Smooth muscle cell (in vitro differentiated cells): ENCODE results near the gene DDX20. TPM values are rescaled to one million over a fixed set of nuclear protein-coding genes. Genes with fewer than 3 reads are reported as not detected.

Source experiments
- DNase-seq: peaks from one replicate; lab custom pipeline; 2025; ENCODE audit not compliant: unreplicated experiment; lab: John Stamatoyannopoulos, UW
- H2AFZ ChIP-seq: fragments of 200-600 bp; sonication (generic); 2 replicates; pipeline ENCODE4 v1.6.0; 2016; ENCODE audit warnings: antibody characterized with exemption, low read depth, mild to moderate bottlenecking
- H3F3A ChIP-seq: fragments of 200-600 bp; sonication (generic); 2 replicates; pipeline ENCODE4 v1.6.0; 2017; ENCODE audit warnings: antibody characterized with exemption, low read depth
- H3K27ac ChIP-seq: fragments of 200-600 bp; sonication (generic); 2 replicates; pipeline ENCODE4 v1.5.1; 2016; ENCODE audit warnings: low read depth, mild to moderate bottlenecking
- H3K27me3 ChIP-seq: fragments of 200-600 bp; sonication (generic); 2 replicates; pipeline ENCODE4 v1.6.1; 2016; ENCODE audit warnings: low read depth, mild to moderate bottlenecking
- H3K36me3 ChIP-seq: fragments of 200-600 bp; sonication (generic); 2 replicates; pipeline ENCODE4 v1.5.1; 2016; ENCODE audit warnings: low read depth
- H3K4me1 ChIP-seq: fragments of 200-600 bp; sonication (generic); 2 replicates; pipeline ENCODE4 v1.5.1; 2016; ENCODE audit warnings: low read depth
- H3K4me2 ChIP-seq: fragments of 200-600 bp; sonication (generic); 2 replicates; pipeline ENCODE4 v1.6.0; 2016; ENCODE audit warnings: mild to moderate bottlenecking
- H3K4me3 ChIP-seq: fragments of 200-600 bp; sonication (generic); 2 replicates; pipeline ENCODE4 v1.5.1; 2016; ENCODE audit warnings: mild to moderate bottlenecking
- H3K79me2 ChIP-seq: fragments of 200-600 bp; sonication (generic); 2 replicates; pipeline ENCODE4 v1.6.0; 2016; ENCODE audit warnings: low read depth, mild to moderate bottlenecking
- H3K9ac ChIP-seq: fragments of 200-600 bp; sonication (generic); 2 replicates; pipeline ENCODE4 v1.6.0; 2016; ENCODE audit warnings: low read depth
- H3K9me3 ChIP-seq: fragments of 200-600 bp; sonication (generic); replicated peaks from 2 replicates; pipeline ENCODE4 v1.5.1; 2016; ENCODE audit warnings: low read depth
- H4K20me1 ChIP-seq: fragments of 200-600 bp; sonication (generic); 2 replicates; pipeline ENCODE4 v1.6.0; 2016; ENCODE audit warnings: low read depth
- WGBS: methylation state at CpG from one replicate; pipeline ENCODE4 v1.1.7; 2016; ENCODE audit warnings: low lambda C conversion rate; 5-methylcytosine and 5-hydroxymethylcytosine counted together
- polyA plus RNA-seq: library from polyadenylated mRNA; unstranded; fragments of >200 nt; fragmentation: Nextera tagmentation; extraction: Ambion mirVana; gene quantifications from 2 replicates; pipeline ENCODE4 v1.2.1, GENCODE V29; 2016
- total RNA-seq: library from RNA; depleted of rRNA; stranded (reverse); fragments of >200 nt; gene quantifications from 2 replicates; pipeline ENCODE4 v1.2.3, GENCODE V29; 2014
- TF ChIP-seq, protein P1 (sequence below): fragments of 200-600 bp; sonication (generic); IDR thresholded peaks from 2 replicates; pipeline ENCODE4 v1.5.1; 2017; ENCODE audit warnings: borderline replicate concordance, mild to moderate bottlenecking, antibody characterized with exemption; ENCODE audit not compliant: insufficient read depth, poor library complexity, severe bottlenecking

The DDX20 gene
- total and polyA plus RNA-seq, 2 experiments from 2014 or later = 8.8 to 20.0 TPM

DNA sequence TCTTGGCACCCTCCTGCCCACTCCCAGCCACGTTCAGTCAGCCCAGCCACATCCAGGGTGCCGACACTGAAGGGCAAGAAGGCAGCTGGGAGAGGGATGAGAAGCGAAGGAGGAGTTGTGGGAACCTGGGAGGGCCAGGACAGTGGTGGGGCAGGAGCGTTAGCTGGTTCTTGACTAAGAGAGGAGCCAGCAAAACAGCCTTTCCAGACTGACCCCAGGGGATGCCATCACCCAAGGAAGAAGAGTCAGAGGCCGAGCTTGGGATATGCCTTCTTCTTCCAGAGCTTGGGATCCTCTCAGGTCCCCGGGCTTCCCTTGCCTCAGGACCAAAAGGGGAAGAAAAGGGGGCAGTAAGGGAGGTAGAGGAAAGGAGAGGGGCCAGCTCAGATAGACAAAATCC is 23.7 kb upstream of the DDX20 start:
- Histone ChIP-seq H4K20me1 (peaks cover 20% of the 10 kb centered on the region), H3K27ac (no peak overlapping the region), H3K9ac (no peak overlapping the region), H3K4me3 (no peak overlapping the region), H3K36me3 (no peaks in the 10 kb centered on the region), H3K4me2 (no peak overlapping the region), H3K4me1 (peaks cover 12% of the 10 kb centered on the region), H3K9me3 (no peaks in the 10 kb centered on the region), H3K27me3 (no peaks in the 10 kb centered on the region), H3F3A (no peaks in the 10 kb centered on the region), H2AFZ (no peak overlapping the region), H3K79me2 (no peaks in the 10 kb centered on the region)
- DNase-seq = no peak
- 81% methylated on average over 6 of the region's 6 CpGs for WGBS
- TF ChIP-seq, protein P1, sequence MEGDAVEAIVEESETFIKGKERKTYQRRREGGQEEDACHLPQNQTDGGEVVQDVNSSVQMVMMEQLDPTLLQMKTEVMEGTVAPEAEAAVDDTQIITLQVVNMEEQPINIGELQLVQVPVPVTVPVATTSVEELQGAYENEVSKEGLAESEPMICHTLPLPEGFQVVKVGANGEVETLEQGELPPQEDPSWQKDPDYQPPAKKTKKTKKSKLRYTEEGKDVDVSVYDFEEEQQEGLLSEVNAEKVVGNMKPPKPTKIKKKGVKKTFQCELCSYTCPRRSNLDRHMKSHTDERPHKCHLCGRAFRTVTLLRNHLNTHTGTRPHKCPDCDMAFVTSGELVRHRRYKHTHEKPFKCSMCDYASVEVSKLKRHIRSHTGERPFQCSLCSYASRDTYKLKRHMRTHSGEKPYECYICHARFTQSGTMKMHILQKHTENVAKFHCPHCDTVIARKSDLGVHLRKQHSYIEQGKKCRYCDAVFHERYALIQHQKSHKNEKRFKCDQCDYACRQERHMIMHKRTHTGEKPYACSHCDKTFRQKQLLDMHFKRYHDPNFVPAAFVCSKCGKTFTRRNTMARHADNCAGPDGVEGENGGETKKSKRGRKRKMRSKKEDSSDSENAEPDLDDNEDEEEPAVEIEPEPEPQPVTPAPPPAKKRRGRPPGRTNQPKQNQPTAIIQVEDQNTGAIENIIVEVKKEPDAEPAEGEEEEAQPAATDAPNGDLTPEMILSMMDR = no peak

DNA sequence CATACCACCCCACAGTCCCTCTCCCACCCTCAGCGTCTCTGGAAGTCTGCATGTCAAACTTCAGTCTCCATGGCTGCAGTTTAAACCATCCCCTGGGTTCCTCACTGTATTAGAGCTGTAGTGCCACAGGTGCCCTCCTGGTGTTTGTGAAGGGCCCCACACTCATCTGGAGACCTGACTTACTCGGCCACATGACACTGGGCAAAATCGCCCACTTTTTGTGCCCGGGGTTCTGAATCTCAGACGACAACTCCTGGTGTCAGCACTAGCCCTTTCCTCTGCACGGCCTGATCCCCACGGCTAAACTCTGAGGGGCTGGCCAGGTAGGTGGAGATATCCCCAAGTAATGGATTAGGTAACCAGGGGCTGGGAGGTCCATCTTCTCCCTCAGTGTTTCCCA is 23.0 kb upstream of the DDX20 start:
- peaks cover 17% of the 10 kb centered on the region for H3K4me1 ChIP-seq
- WGBS = 92% methylated on average over 7 of the region's 7 CpGs

DNA sequence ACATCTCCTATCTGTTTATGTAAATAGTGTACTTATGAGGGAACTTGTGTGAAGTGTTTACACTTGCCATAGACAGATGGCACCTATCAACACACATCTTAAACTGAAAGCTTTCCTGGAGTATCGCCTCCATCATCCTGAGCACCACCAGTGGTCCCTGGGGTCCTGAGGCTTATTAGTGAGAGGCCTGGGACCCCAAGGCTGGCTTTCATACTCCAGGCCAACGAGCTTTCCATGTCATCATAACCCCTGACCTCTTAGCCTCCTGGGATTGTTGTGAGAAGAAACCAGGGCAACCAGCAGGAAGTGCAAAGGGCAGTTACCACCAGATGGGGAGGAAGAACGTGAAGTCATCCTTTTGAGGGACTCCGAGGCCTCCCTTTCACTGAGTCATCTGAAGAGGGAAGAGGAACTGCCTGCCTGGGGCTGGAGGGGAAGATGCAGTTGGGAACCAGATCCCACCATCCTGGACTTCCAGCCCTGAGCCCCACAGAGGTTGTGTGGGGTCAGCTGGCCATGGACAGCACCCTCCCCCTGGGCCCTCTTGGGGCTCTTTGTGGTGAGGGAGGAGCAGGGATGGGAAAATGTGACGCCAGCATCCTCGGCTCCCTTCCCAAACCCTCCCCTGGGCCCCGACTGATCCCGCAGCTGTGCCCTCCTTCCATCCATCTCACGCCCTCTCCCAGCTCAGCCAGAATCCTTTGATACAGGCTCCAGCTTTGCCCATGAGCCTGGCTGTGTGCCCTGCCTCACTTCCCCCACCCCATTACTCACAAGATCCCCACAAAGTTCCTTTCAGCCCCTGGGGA is 22.3 kb upstream of the DDX20 start:
- H3F3A ChIP-seq = peaks cover 9% of the 10 kb centered on the region
- H3K9ac ChIP-seq = no peak overlapping the region
- H3K4me2 ChIP-seq = no peak overlapping the region
- no peak overlapping the region for H2AFZ ChIP-seq
- DNase-seq = no peak
- 80% methylated on average over 9 of the region's 9 CpGs for WGBS
- H3K4me1 ChIP-seq = peaks cover 24% of the 10 kb centered on the region
- TF ChIP-seq, protein P1 = no peak
- H4K20me1 ChIP-seq = peaks cover 26% of the 10 kb centered on the region
- H3K27ac ChIP-seq = no peak overlapping the region
- H3K79me2 ChIP-seq = no peaks in the 10 kb centered on the region
- no peaks in the 10 kb centered on the region for H3K36me3 ChIP-seq
- no peaks in the 10 kb centered on the region for H3K27me3 ChIP-seq
- H3K9me3 ChIP-seq = no peaks in the 10 kb centered on the region
- H3K4me3 ChIP-seq = no peak overlapping the region

More for the DNA sequence above, 23.0 kb upstream of the DDX20 start:
- Histone ChIP-seq H3K36me3 (no peaks in the 10 kb centered on the region), H3K79me2 (no peaks in the 10 kb centered on the region), H4K20me1 (peaks cover 23% of the 10 kb centered on the region), H3K9me3 (no peaks in the 10 kb centered on the region), H3F3A (peaks cover 4% of the 10 kb centered on the region), H3K27me3 (no peaks in the 10 kb centered on the region), H3K4me3 (no peak overlapping the region), H3K4me2 (no peak overlapping the region), H3K9ac (no peak overlapping the region), H2AFZ (no peak overlapping the region), H3K27ac (no peak overlapping the region)
- TF ChIP-seq, protein P1 = no peak
- DNase-seq = no peak

DNA sequence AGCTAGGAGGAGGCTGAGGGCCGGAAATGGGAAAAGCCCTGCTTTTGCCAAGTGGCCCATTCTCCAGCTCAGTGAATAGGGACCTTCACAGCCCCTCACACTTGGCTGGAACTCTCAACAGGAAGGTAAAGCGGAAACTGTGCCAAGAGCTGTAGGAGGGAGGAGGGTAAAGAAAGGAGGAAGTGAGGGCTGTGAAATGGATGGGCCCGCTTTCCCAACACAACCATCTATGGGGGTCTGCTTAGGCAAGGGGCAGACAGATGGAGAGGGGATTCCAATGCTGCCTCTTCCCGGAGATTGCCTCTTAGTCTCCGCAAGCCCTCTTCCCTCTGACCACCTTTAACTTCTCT is 21.7 kb upstream of the DDX20 start:
- Histone ChIP-seq H3K4me2 (no peak overlapping the region), H3K27ac (no peak overlapping the region), H3K79me2 (no peaks in the 10 kb centered on the region), H3K9me3 (no peaks in the 10 kb centered on the region), H2AFZ (no peak overlapping the region), H3F3A (peaks cover 9% of the 10 kb centered on the region), H3K27me3 (no peaks in the 10 kb centered on the region), H3K4me1 (peaks cover 26% of the 10 kb centered on the region), H3K36me3 (no peaks in the 10 kb centered on the region), H3K4me3 (no peak overlapping the region), H4K20me1 (peaks cover 26% of the 10 kb centered on the region), H3K9ac (no peak overlapping the region)
- DNase-seq = no peak
- TF ChIP-seq, protein P1 = no peak
- WGBS = 94% methylated on average over 5 of the region's 5 CpGs
